MCF 10A (cell line): ENCODE data around the gene PITPNM1. TPM values are rescaled to one million over a fixed set of nuclear protein-coding genes. Genes with fewer than 3 reads are reported as not detected.
"Not testable (repeated sequence)": the region's sequence is repeated elsewhere in the genome, so short reads cannot be mapped to it uniquely, and the experiment has no call there.

Experiments
- Bru-seq: library from RNA; stranded (reverse); fragments of 400-500 nt; gene quantifications from one replicate; lab custom pipeline; 2021; lab: Mats Ljungman, UMichigan
- BruChase-seq, 2 experiments: library from RNA; stranded (reverse); fragments of 400-500 nt; gene quantifications; one replicate each; lab custom pipeline; 2021; lab: Mats Ljungman, UMichigan
- BruUV-seq: library from RNA; stranded (reverse); fragments of 400-500 nt; replicated peaks from 2 replicates; lab custom pipeline; 2021; lab: Mats Ljungman, UMichigan
- CTCF ChIA-PET: fragments of 300-600 bp; sonication (Branson Sonifier 250); formaldehyde crosslinking; extraction: SDS; loops from one replicate; lab custom pipeline; 2021; ENCODE audit warnings: antibody characterized with exemption, inconsistent platforms; lab: Yijun Ruan, JAX
- POLR2A ChIA-PET: fragments of 300-600, 350-650 bp; sonication (Branson Sonifier 250); formaldehyde crosslinking; extraction: SDS; loops from one replicate; lab custom pipeline; 2020; ENCODE audit warnings: antibody characterized with exemption, inconsistent platforms; lab: Yijun Ruan, JAX
- DNase-seq: peaks from one replicate; pipeline ENCODE4 v3.0.0-alpha.2; 2018; ENCODE audit not compliant: unreplicated experiment
- H3K27ac Mint-ChIP-seq: one replicate; pipeline ENCODE4 v1.8.0; 2022; ENCODE audit warnings: mild to moderate bottlenecking, low read depth, mixed read lengths; ENCODE audit not compliant: unreplicated experiment
- H3K27me3 Mint-ChIP-seq: one replicate; pipeline ENCODE4 v1.8.0; 2022; ENCODE audit warnings: mixed read lengths; ENCODE audit not compliant: insufficient read depth, unreplicated experiment
- H3K36me3 Mint-ChIP-seq: one replicate; pipeline ENCODE4 v1.8.0; 2022; ENCODE audit warnings: mild to moderate bottlenecking, moderate library complexity, mixed read lengths; ENCODE audit not compliant: insufficient read depth, unreplicated experiment
- H3K4me1 Mint-ChIP-seq: one replicate; pipeline ENCODE4 v1.8.0; 2022; ENCODE audit warnings: mixed read lengths; ENCODE audit not compliant: insufficient read depth, unreplicated experiment
- H3K4me3 Mint-ChIP-seq: one replicate; pipeline ENCODE4 v1.8.0; 2022; ENCODE audit warnings: mild to moderate bottlenecking, moderate library complexity, mixed read lengths; ENCODE audit not compliant: unreplicated experiment
- H3K9me3 Mint-ChIP-seq: one replicate; pipeline ENCODE4 v1.8.0; 2022; ENCODE audit warnings: mixed read lengths; ENCODE audit not compliant: unreplicated experiment
- intact Hi-C: fragments of 100-400 bp; cut with micrococcal nuclease; formaldehyde crosslinking; loops from 2 replicates; pipeline ENCODE4 v1.14.1; 2022
- long read RNA-seq: library from polyadenylated mRNA; stranded (forward); transcript quantifications from one replicate; pipeline ENCODE4 v2.0.0, GENCODE V29; 2022
- total RNA-seq: library from RNA; stranded (reverse); gene quantifications from 2 replicates; pipeline ENCODE4 v1.2.3, GENCODE V29; 2022
- TF ChIP-seq, protein P1 (sequence below): fragments of 200-600 bp; IDR thresholded peaks from one replicate; pipeline ENCODE4 v1.8.0; 2022; ENCODE audit warnings: antibody characterized with exemption, mild to moderate bottlenecking; ENCODE audit not compliant: unreplicated experiment

Gene PITPNM1
- total RNA-seq: 38.7 and 51.0 TPM in 2 replicates
- Bru-seq, nascent RNA: percentile 42 among the genes with signal in this experiment
- BruChase-seq, experiment 1, labeled RNA remaining after a 6-hour chase: percentile 59 among the genes with signal in this experiment
- percentile 52 among the genes with signal in this experiment for BruChase-seq, experiment 2, labeled RNA remaining after a 2-hour chase
- long read RNA-seq, full-length matches to known transcripts: 28 of 66 reads
- long read RNA-seq, partial matches to known transcripts: 19 of 66 reads
- long read RNA-seq, other reads (novel, unspliced or antisense): 19 of 66 reads

DNA sequence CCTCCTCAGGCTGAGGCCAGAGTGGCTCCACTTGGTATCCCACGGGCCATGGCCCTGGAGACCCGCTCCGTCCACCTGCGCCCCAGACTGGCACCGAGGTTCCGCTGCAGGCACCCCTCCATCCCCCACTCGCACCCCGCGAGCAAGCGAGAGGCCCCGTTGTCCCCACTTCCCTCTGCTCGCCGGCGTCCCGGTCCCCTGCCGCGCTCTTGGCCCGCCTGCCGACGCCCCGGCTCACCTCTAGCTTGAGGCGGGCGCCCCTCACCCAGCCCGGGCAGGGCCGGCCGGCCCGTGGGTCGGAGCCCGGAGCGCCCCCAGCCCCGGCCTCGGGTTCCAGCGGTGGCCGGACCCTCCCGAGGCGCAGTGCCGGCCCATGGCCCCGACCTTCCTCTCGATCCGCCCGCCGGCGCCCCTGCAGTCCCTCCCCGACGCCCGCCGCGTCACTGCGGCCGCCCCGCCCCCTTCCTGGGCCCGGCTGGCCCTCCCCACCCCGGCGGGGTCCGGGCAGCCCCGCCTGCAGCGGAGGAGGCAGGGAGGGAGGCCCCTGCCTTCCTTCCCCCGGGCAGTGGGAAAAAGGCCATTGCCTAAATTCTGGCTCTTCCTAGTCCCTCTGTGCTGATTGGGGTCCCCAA is at the start of gene PITPNM1:
TSS of gene PITPNM1 (minus strand) at position 414 of the 632 bp plus-strand sequence. CDS start 1,183 bp downstream, outside the sequence.
- no TSS peak for BruUV-seq
- TF ChIP-seq, protein P1, sequence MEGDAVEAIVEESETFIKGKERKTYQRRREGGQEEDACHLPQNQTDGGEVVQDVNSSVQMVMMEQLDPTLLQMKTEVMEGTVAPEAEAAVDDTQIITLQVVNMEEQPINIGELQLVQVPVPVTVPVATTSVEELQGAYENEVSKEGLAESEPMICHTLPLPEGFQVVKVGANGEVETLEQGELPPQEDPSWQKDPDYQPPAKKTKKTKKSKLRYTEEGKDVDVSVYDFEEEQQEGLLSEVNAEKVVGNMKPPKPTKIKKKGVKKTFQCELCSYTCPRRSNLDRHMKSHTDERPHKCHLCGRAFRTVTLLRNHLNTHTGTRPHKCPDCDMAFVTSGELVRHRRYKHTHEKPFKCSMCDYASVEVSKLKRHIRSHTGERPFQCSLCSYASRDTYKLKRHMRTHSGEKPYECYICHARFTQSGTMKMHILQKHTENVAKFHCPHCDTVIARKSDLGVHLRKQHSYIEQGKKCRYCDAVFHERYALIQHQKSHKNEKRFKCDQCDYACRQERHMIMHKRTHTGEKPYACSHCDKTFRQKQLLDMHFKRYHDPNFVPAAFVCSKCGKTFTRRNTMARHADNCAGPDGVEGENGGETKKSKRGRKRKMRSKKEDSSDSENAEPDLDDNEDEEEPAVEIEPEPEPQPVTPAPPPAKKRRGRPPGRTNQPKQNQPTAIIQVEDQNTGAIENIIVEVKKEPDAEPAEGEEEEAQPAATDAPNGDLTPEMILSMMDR: no peak
- CTCF ChIA-PET: interaction anchor here (0.5 to 1.0 kb wide), 5 partner anchors 26 to 247 kb away, joined by 3 to 5 read pairs (median 4); partner anchors contain the start of gene RPS6KB2
- H3K36me3 Mint-ChIP-seq: peaks cover 26% of the 10 kb centered on the region
- DNase-seq: peak; percentile 57
- intact Hi-C loops: loop anchor here (5.0 kb wide), 1 partner anchor 77 kb away; the partner anchor contains the start of gene GSTP1
- H3K9me3 Mint-ChIP-seq: no peaks in the 10 kb centered on the region
- POLR2A ChIA-PET: interaction anchor here (0.7 to 2.3 kb wide), 12 partner anchors 16 to 113 kb away, joined by 3 to 22 read pairs (median 4); partner anchors contain the start of genes AIP, CORO1B, GSTP1 and PPP1CA
- H3K4me1 Mint-ChIP-seq: peaks cover 27% of the 10 kb centered on the region
- H3K27me3 Mint-ChIP-seq: no peaks in the 10 kb centered on the region
- H3K4me3 Mint-ChIP-seq: peak within 1 kb of the TSS; percentile 92
- peak within 1 kb of the TSS; percentile 87 for H3K27ac Mint-ChIP-seq

DNA sequence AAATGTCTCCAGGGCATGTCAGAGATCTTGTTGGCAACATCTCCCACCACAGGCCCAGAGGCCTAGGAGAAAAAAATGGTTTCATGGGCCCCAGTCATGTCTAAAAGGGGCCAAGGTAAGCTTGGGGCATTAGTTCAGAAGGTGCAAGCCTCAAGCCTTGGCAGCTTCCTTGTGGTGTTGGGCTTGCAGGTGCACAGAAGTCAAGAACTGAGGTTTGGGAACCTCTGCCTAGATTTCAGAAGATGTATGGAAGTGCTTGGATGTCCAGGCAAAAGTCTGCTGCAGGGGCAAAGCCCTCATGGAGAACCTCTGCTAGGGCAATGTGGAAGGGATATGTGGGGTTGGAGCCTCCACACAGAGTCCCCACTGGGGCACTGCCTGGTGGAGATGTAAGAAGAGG is 46.5 kb upstream of the PITPNM1 start:
- not testable (repeated sequence) for BruUV-seq

DNA sequence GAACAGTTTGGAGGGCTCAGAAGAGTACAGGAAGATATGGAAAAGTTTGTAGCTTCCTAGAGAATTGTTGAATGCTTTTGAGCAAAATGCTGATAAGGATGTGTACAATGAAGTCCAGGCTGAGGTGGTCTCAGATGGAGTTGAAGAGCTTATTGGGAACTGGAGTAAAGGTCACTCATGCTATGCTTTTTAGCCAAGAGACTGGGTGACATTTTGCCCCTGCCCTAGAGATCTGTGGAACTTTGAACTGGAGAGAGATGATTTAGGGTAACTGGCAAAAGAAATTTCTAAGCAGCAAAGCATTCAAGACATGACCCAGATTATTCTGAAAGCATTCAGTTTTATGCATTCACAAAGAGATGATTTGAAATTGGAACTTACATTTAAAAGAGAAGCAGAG is 46.0 kb upstream of the PITPNM1 start:
- Mint-ChIP-seq H3K4me3 (no peak overlapping the region), H3K4me1 (no peaks in the 10 kb centered on the region), H3K27me3 (no peaks in the 10 kb centered on the region), H3K9me3 (peaks cover 8% of the 10 kb centered on the region), H3K27ac (no peak overlapping the region), H3K36me3 (peaks cover 7% of the 10 kb centered on the region)
- TF ChIP-seq, protein P1: no peak
- ChIA-PET CTCF (interaction anchor here (0.7 kb wide), 1 partner anchor 42 kb away, joined by 3 read pairs; no protein-coding TSS in a partner anchor), POLR2A (no interaction called here)
- BruUV-seq: no TSS peak
- intact Hi-C loops: no loop called here
- DNase-seq: no peak

More for the DNA sequence above, 46.5 kb upstream of the PITPNM1 start:
- H3K4me3 Mint-ChIP-seq, H3K27me3 Mint-ChIP-seq, DNase-seq, H3K9me3 Mint-ChIP-seq, POLR2A ChIA-PET, intact Hi-C loops, H3K36me3 Mint-ChIP-seq, H3K27ac Mint-ChIP-seq, H3K4me1 Mint-ChIP-seq: not testable (repeated sequence)
- CTCF ChIA-PET: interaction anchor here (0.7 kb wide), 2 partner anchors 41 to 807 kb away, joined by 3 read pairs; no protein-coding TSS in a partner anchor

DNA sequence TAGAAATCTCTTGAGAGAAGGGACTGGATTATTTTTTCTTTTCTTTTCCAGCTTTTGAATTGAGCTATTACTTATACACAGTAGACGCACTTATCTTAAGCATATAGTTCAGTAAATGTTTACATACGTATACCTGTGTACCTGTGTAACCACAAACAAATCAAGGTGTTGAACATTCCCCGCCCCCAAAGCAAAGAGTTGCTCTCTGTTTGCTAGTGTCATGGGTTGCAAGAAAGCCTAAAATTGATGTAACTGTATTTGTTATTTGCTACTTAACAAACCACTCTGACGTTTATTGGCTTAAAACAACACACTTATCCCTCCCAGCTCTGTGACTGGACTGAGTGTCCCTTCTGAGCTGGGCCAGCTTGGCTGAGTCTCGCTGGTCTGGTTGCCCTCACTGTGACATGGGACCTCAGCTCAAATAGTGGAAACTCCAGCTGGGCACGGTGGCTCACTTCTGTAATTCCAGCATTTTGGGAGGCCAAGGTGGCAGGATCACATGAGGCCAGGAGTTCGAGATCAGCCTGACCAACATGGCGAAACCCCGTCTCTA is 43.5 kb upstream of the PITPNM1 start:
- DNase-seq: no peak
- Mint-ChIP-seq H3K4me3 (no peak overlapping the region), H3K27me3 (no peaks in the 10 kb centered on the region), H3K4me1 (no peaks in the 10 kb centered on the region), H3K9me3 (peaks cover 8% of the 10 kb centered on the region), H3K27ac (no peak overlapping the region), H3K36me3 (peaks cover 7% of the 10 kb centered on the region)
- BruUV-seq: no TSS peak
- TF ChIP-seq, protein P1: no peak
- intact Hi-C loops: no loop called here
- ChIA-PET POLR2A (no interaction called here), CTCF (no interaction called here)

DNA sequence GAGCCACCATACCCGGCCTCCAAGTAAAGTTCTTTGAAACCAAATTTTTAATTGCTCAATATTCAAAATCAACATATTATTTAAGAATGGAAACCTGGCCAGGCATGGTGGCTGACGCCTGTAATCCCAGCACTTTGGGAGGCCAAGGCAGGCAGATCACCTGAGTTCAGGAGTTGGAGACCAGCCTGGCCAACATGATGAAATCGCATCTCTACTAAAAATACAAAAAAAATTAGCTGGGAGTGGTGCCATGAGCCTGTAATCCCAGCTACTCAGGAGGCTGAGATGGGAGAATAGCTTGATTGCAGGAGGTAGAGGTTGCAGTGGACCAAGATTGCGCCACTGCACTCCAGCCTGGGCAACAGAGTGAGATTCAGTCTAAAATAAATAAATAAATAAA is 42.9 kb upstream of the PITPNM1 start:
- H3K36me3 Mint-ChIP-seq, H3K4me3 Mint-ChIP-seq, BruUV-seq, H3K4me1 Mint-ChIP-seq, CTCF ChIA-PET, H3K27ac Mint-ChIP-seq, intact Hi-C loops, H3K9me3 Mint-ChIP-seq, POLR2A ChIA-PET, DNase-seq, H3K27me3 Mint-ChIP-seq: not testable (repeated sequence)
